ENCODE results near the gene STK38. TPM values are rescaled to one million over a fixed set of nuclear protein-coding genes. Genes with fewer than 3 reads are reported as not detected.

The STK38 gene
- total RNA-seq, 1 donor from 2014 or later: 65.1 TPM

DNA sequence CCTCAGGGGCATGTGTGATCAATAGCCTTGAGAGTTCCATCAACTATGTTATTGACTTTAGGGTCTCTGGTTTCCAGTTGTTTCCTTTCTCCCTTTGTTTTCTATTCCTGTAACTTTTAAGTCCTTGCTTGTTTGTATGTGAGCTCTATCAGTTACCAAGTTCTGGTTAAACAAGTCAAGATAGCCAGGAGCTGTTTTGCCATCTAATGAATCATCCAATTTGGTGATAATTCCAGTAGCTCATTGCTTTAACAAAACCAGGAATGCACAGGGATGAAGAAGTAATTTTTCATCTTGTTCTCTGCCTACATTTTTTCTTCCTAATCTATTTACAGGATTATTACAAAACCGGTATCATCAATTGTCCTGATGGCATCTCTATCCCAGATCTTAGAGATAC lies 68.0 kb downstream of the STK38 start:
- H3K4me3 Mint-ChIP-seq (ENCODE audit: unreplicated experiment): no peak overlapping the region
- TF ChIP-seq, protein P1, sequence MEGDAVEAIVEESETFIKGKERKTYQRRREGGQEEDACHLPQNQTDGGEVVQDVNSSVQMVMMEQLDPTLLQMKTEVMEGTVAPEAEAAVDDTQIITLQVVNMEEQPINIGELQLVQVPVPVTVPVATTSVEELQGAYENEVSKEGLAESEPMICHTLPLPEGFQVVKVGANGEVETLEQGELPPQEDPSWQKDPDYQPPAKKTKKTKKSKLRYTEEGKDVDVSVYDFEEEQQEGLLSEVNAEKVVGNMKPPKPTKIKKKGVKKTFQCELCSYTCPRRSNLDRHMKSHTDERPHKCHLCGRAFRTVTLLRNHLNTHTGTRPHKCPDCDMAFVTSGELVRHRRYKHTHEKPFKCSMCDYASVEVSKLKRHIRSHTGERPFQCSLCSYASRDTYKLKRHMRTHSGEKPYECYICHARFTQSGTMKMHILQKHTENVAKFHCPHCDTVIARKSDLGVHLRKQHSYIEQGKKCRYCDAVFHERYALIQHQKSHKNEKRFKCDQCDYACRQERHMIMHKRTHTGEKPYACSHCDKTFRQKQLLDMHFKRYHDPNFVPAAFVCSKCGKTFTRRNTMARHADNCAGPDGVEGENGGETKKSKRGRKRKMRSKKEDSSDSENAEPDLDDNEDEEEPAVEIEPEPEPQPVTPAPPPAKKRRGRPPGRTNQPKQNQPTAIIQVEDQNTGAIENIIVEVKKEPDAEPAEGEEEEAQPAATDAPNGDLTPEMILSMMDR (IDR thresholded peaks at IDR 0.05): no peak
- H3K27me3 Mint-ChIP-seq (ENCODE audit: low read depth): no peaks in the 10 kb centered on the region
- no peaks in the 10 kb centered on the region for H3K9me3 Mint-ChIP-seq (ENCODE audit: low read depth)
- peaks cover 19% of the 10 kb centered on the region for H3K4me1 Mint-ChIP-seq (ENCODE audit: low read depth)
- peaks cover 19% of the 10 kb centered on the region for H3K36me3 Mint-ChIP-seq (ENCODE audit: low read depth)
- DNase-seq (ENCODE audit: low spot score): no peak
- H3K27ac Mint-ChIP-seq (ENCODE audit: unreplicated experiment): no peak overlapping the region

DNA sequence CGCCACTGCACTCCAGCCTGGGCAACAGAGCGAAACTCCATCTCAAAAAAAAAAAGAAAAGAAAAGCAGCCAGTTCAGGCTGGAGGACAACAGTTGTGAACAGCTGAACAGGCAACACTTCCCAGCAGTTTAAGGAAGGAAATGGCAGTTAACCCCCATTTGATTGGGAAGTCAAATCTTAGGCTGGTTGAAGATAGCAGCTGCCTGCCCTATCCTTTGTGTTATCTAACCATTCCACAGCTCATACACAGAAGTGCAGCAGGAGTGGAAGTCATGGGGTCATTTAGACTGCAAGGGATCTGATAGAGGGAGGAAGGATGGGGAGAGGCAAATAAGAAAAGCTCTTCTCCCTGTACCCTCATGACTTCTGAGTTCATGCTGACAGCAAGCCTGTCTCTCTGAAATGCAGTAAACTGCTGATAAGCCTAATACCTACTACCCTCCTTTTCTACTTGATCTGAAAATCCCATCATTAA lies 69.2 kb downstream of the STK38 start:
- no peaks in the 10 kb centered on the region for H3K9me3 Mint-ChIP-seq (ENCODE audit: low read depth)
- TF ChIP-seq, protein P1 (IDR thresholded peaks at IDR 0.05): no peak
- H3K27ac Mint-ChIP-seq (ENCODE audit: unreplicated experiment): peak overlapping the region; percentile 29
- no peak for DNase-seq (ENCODE audit: low spot score)
- peaks cover 23% of the 10 kb centered on the region for H3K4me1 Mint-ChIP-seq (ENCODE audit: low read depth)
- H3K4me3 Mint-ChIP-seq (ENCODE audit: unreplicated experiment): no peak overlapping the region
- no peaks in the 10 kb centered on the region for H3K27me3 Mint-ChIP-seq (ENCODE audit: low read depth)
- H3K36me3 Mint-ChIP-seq (ENCODE audit: low read depth): peaks cover 17% of the 10 kb centered on the region

DNA sequence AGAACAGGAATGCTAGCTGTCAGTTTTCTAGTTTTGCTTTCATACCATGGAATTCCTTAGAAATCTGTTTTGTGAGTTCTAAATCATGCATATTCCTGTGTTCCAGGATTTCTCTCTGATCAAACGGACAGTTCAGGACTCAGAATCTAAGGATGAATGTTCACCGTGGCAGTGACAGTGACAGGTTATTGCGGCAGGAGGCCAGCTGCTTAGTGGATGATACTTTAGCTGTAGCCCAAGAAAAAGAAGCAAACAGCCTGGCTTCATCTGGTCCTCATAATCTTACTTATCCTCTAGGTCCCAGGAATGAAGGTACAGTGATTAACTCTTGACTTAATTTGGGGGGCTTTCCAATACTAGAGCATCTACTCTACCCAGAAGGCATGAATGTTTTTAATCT lies 77.3 kb downstream of the STK38 start:
- peaks cover 21% of the 10 kb centered on the region for H3K4me1 Mint-ChIP-seq (ENCODE audit: low read depth)
- DNase-seq (ENCODE audit: low spot score): no peak
- no peaks in the 10 kb centered on the region for H3K27me3 Mint-ChIP-seq (ENCODE audit: low read depth)
- no peaks in the 10 kb centered on the region for H3K9me3 Mint-ChIP-seq (ENCODE audit: low read depth)
- TF ChIP-seq, protein P1 (IDR thresholded peaks at IDR 0.05): no peak
- H3K4me3 Mint-ChIP-seq (ENCODE audit: unreplicated experiment): no peak overlapping the region
- peaks cover 9% of the 10 kb centered on the region for H3K36me3 Mint-ChIP-seq (ENCODE audit: low read depth)
- H3K27ac Mint-ChIP-seq (ENCODE audit: unreplicated experiment): no peak overlapping the region

DNA sequence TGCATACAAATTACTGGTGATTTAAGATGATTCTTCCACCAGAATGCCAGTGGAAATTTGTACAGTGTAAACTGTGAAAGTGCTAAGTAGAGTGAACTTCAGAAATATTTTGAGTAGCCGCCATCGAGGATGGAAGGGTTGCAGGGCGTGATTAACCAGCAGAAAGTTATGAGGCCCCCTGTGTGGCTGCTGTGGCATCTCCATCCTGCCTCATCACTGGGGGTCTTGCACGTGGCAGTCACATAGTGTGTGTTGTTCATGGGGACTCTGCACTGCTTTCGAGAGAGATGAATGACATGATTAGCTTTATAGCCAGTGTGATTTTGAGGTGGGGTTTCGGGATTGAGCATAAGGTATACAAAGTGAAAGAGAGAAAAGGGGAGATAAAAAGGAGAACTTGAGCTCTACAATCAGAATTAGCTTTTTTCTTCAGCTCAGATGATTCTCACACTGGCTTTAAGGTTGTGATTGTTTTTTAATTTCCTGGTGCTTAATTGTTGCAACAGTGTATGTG lies 78.1 kb downstream of the STK38 start:
- TF ChIP-seq, protein P1 (IDR thresholded peaks at IDR 0.05): no peak
- H3K9me3 Mint-ChIP-seq (ENCODE audit: low read depth): no peaks in the 10 kb centered on the region
- H3K27me3 Mint-ChIP-seq (ENCODE audit: low read depth): no peaks in the 10 kb centered on the region
- H3K36me3 Mint-ChIP-seq (ENCODE audit: low read depth): peaks cover 6% of the 10 kb centered on the region
- no peak overlapping the region for H3K27ac Mint-ChIP-seq (ENCODE audit: unreplicated experiment)
- DNase-seq (ENCODE audit: low spot score): no peak
- no peak overlapping the region for H3K4me3 Mint-ChIP-seq (ENCODE audit: unreplicated experiment)
- peaks cover 20% of the 10 kb centered on the region for H3K4me1 Mint-ChIP-seq (ENCODE audit: low read depth)

DNA sequence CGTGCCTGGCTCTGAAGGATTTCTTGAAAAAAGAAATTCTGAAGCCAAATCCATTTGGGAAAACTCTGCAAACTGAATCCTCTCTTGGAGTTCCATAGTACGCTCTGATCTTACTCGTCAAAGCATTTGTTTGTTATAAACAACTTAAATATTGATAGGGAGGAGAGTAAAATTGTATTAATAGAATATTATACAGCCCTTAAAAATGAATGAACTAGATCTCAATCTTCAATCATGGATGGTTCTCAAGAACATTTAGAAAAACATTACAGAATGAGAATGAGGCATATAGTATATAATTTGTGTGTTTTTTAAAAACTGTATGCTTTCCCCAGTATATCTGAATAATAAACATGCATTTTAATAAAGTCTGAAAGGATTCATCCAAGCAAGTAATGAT lies 79.7 kb downstream of the STK38 start:
- DNase-seq (ENCODE audit: low spot score): no peak
- TF ChIP-seq, protein P1 (IDR thresholded peaks at IDR 0.05): no peak
- Mint-ChIP-seq H3K36me3 (ENCODE audit: low read depth) (peaks cover 6% of the 10 kb centered on the region), H3K9me3 (ENCODE audit: low read depth) (peaks cover 1% of the 10 kb centered on the region), H3K27me3 (ENCODE audit: low read depth) (no peaks in the 10 kb centered on the region), H3K4me3 (ENCODE audit: unreplicated experiment) (no peak overlapping the region), H3K4me1 (ENCODE audit: low read depth) (peaks cover 24% of the 10 kb centered on the region), H3K27ac (ENCODE audit: unreplicated experiment) (no peak overlapping the region)
